Stimulated activated CD8-positive, alpha-beta memory T cell treated with anti-CD3 and anti-CD28 coated beads, Interleukin-7, amount 100 ng/mL, for 24 hours (primary cell): Measurements from ENCODE around the gene GCM1.

ENCODE experiments used
- DNase-seq: peaks from one replicate; pipeline ENCODE4 v3.0.0-alpha.2; 2020; ENCODE audit warnings: low read depth

The GCM1 gene

GRCh38 chr6:53151676-53152075 lies 3.0 kb upstream of the GCM1 start:
- DNase-seq: no peak

- DNase-seq: no peak
Measured at GRCh38 chr6:53144802-53145201, 3.8 kb downstream of the GCM1 start.

GRCh38 chr6:53143710-53144109 lies 4.9 kb downstream of the GCM1 start:
- DNase-seq: no peak

- DNase-seq: no peak
Measured at GRCh38 chr6:53142810-53143209, 5.8 kb downstream of the GCM1 start.

GRCh38 chr6:53139841-53140413 lies 8.7 kb downstream of the GCM1 start:
- no peak for DNase-seq

- no peak for DNase-seq
Measured at GRCh38 chr6:53136000-53136609, 12.5 kb downstream of the GCM1 start.

GRCh38 chr6:53134601-53135235 lies 13.9 kb downstream of the GCM1 start:
- no peak for DNase-seq

- DNase-seq: no peak
Measured at GRCh38 chr6:53133961-53134360, 14.7 kb downstream of the GCM1 start.

GRCh38 chr6:53130569-53131290 lies 17.9 kb downstream of the GCM1 start:
- no peak for DNase-seq

GRCh38 chr6:53128842-53129241 lies 19.8 kb downstream of the GCM1 start:
- DNase-seq: no peak

- DNase-seq: no peak
Measured at GRCh38 chr6:53125276-53125675, 23.4 kb downstream of the GCM1 start.

- no peak for DNase-seq
Measured at GRCh38 chr6:53124131-53124800, 24.4 kb downstream of the GCM1 start.

GRCh38 chr6:53119772-53120409 lies 28.8 kb downstream of the GCM1 start:
- DNase-seq: no peak

GRCh38 chr6:53119349-53119748 lies 29.3 kb downstream of the GCM1 start:
- no peak for DNase-seq

GRCh38 chr6:53115741-53116140 lies 32.9 kb downstream of the GCM1 start:
- DNase-seq: no peak

GRCh38 chr6:53115113-53115512 lies 33.5 kb downstream of the GCM1 start:
- DNase-seq: no peak

- DNase-seq: no peak
Measured at GRCh38 chr6:53113742-53114141, 34.9 kb downstream of the GCM1 start.

- DNase-seq: no peak
Measured at GRCh38 chr6:53112871-53113270, 35.8 kb downstream of the GCM1 start.

- DNase-seq: no peak
Measured at GRCh38 chr6:53112404-53112803, 36.2 kb downstream of the GCM1 start.

GRCh38 chr6:53111865-53112264 lies 36.8 kb downstream of the GCM1 start:
- DNase-seq: no peak

GRCh38 chr6:53109612-53110011 lies 39.0 kb downstream of the GCM1 start:
- no peak for DNase-seq

GRCh38 chr6:53107091-53107490 lies 41.5 kb downstream of the GCM1 start:
- DNase-seq: no peak
